Urinary bladder (tissue), 4 donors: Measurements from ENCODE around the gene SYCN. TPM values are rescaled to one million over a fixed set of nuclear protein-coding genes. Genes with fewer than 3 reads are reported as not detected.

Experiments used
- DNase-seq: peaks from one replicate; pipeline ENCODE4 v3.0.0-alpha.2; 2015; ENCODE audit errors: extremely low spot score
- H3K27ac ChIP-seq: one replicate; pipeline ENCODE4 v1.5.1; 2013; ENCODE audit warnings: low read depth, mild to moderate bottlenecking, moderate library complexity
- H3K36me3 ChIP-seq: one replicate; pipeline ENCODE4 v1.6.1; 2013; ENCODE audit warnings: mild to moderate bottlenecking, moderate library complexity; ENCODE audit not compliant: insufficient read depth
- H3K4me1 ChIP-seq: one replicate; pipeline ENCODE4 v1.6.1; 2013; ENCODE audit warnings: mild to moderate bottlenecking, moderate library complexity; ENCODE audit not compliant: insufficient read depth
- H3K4me3 ChIP-seq: one replicate; pipeline ENCODE4 v1.5.1; 2013; ENCODE audit warnings: low read depth, low read length
- WGBS: extraction: QIAGEN DNeasy Blood & Tissue Kit; methylation state at CpG from one replicate; pipeline ENCODE4 v1.1.7; 2013; 5-methylcytosine and 5-hydroxymethylcytosine counted together
- polyA plus RNA-seq: library from polyadenylated mRNA; stranded (reverse); fragments of 200-250 nt; gene quantifications from one replicate; pipeline ENCODE4 v1.2.3, GENCODE V29; 2013
- total RNA-seq: library from RNA; depleted of rRNA; stranded (reverse); fragments of >200 nt; gene quantifications from one replicate; pipeline ENCODE4 v1.2.3, GENCODE V29; 2014
- donor health status: healthy with polysubstance abuse.
- donor health status: healthy.

The SYCN gene
- total and polyA plus RNA-seq, 2 donors, result not detected

GRCh38 chr19:39177110-39177699, 26.9 kb downstream of the SYCN start:
- H3K36me3 ChIP-seq, result peaks cover 14% of the 10 kb centered on the region
- H3K27ac ChIP-seq, result no peak overlapping the region
- DNase-seq, result no peak
- no peak overlapping the region for H3K4me3 ChIP-seq
- H3K4me1 ChIP-seq, result no peaks in the 10 kb centered on the region
- WGBS, result 87% methylated on average over 10 of the region's 10 CpGs

GRCh38 chr19:39175564-39175963, 28.5 kb downstream of the SYCN start:
- Histone ChIP-seq H3K27ac (no peak overlapping the region), H3K36me3 (peaks cover 14% of the 10 kb centered on the region), H3K4me3 (no peak overlapping the region), H3K4me1 (no peaks in the 10 kb centered on the region)
- WGBS, result 90% methylated on average over 7 of the region's 7 CpGs
- DNase-seq, result no peak

GRCh38 chr19:39174558-39175544, 29.2 kb downstream of the SYCN start:
- Histone ChIP-seq H3K27ac (no peak overlapping the region), H3K4me3 (no peak overlapping the region), H3K4me1 (no peaks in the 10 kb centered on the region), H3K36me3 (peaks cover 15% of the 10 kb centered on the region)
- 89% methylated on average over 43 of the region's 43 CpGs for WGBS
- DNase-seq, result no peak

- Histone ChIP-seq H3K4me3 (no peak overlapping the region), H3K4me1 (no peaks in the 10 kb centered on the region), H3K27ac (no peak overlapping the region), H3K36me3 (peaks cover 17% of the 10 kb centered on the region)
- 85% methylated on average over 16 of the region's 16 CpGs for WGBS
- DNase-seq, result no peak
These were observed 29.9 kb downstream of the SYCN start for GRCh38 chr19:39174142-39174541.

GRCh38 chr19:39173502-39173991, 30.5 kb downstream of the SYCN start:
- Histone ChIP-seq H3K4me3 (no peak overlapping the region), H3K36me3 (peaks cover 17% of the 10 kb centered on the region), H3K4me1 (no peaks in the 10 kb centered on the region), H3K27ac (no peak overlapping the region)
- no peak for DNase-seq
- WGBS, result 94% methylated on average over 25 of the region's 25 CpGs

GRCh38 chr19:39172700-39173501, 31.2 kb downstream of the SYCN start:
- H3K4me1 ChIP-seq, result no peaks in the 10 kb centered on the region
- H3K36me3 ChIP-seq, result peaks cover 17% of the 10 kb centered on the region
- DNase-seq, result no peak
- H3K4me3 ChIP-seq, result no peak overlapping the region
- 92% methylated on average over 45 of the region's 45 CpGs for WGBS
- no peak overlapping the region for H3K27ac ChIP-seq

- no peak for DNase-seq
- 76% methylated on average over 27 of the region's 27 CpGs for WGBS
- Histone ChIP-seq H3K36me3 (peaks cover 17% of the 10 kb centered on the region), H3K4me1 (peaks cover under 1% of the 10 kb centered on the region), H3K27ac (no peak overlapping the region), H3K4me3 (no peak overlapping the region)
These were observed 32.3 kb downstream of the SYCN start for GRCh38 chr19:39171479-39172465.

GRCh38 chr19:39170386-39171231, 33.5 kb downstream of the SYCN start:
- DNase-seq, result no peak
- WGBS, result 71% methylated on average over 17 of the region's 17 CpGs
- H3K4me3 ChIP-seq, result no peak overlapping the region
- H3K36me3 ChIP-seq, result peaks cover 17% of the 10 kb centered on the region
- peaks cover 3% of the 10 kb centered on the region for H3K4me1 ChIP-seq
- no peak overlapping the region for H3K27ac ChIP-seq

GRCh38 chr19:39169143-39169810, 34.8 kb downstream of the SYCN start:
- H3K36me3 ChIP-seq, result peaks cover 12% of the 10 kb centered on the region
- no peak overlapping the region for H3K27ac ChIP-seq
- no peak overlapping the region for H3K4me3 ChIP-seq
- peaks cover 3% of the 10 kb centered on the region for H3K4me1 ChIP-seq
- no peak for DNase-seq
- 90% methylated on average over 36 of the region's 36 CpGs for WGBS

GRCh38 chr19:39168258-39169142, 35.6 kb downstream of the SYCN start:
- DNase-seq, result no peak
- Histone ChIP-seq H3K4me3 (no peak overlapping the region), H3K27ac (no peak overlapping the region), H3K36me3 (peaks cover 6% of the 10 kb centered on the region), H3K4me1 (peaks cover 3% of the 10 kb centered on the region)
- 88% methylated on average over 23 of the region's 23 CpGs for WGBS
